NCI-H345 treated with DMSO at 0.1 percent for 48 hours (cell line): Measurements from ENCODE around the gene VPS13C.
A peak's percentile ranks its signal among the peaks of the same experiment; 100 is the strongest.

Experiments
- DNase-seq: peaks from one replicate; lab custom pipeline; 2025; ENCODE audit not compliant: unreplicated experiment; lab: John Stamatoyannopoulos, UW

Gene VPS13C

GRCh38 chr15:62060113-62060895 lies at the start of gene VPS13C:
Gene VPS13C, minus strand, starts transcription at chr15:62060447. Its CDS starts 73 bp downstream, at chr15:62060374.
- DNase-seq, result peak; percentile 77

GRCh38 chr15:62109437-62109836 lies 49.2 kb upstream of the VPS13C start:
- DNase-seq, result no peak

- DNase-seq, result no peak
Measured at GRCh38 chr15:62108411-62108810, 48.2 kb upstream of the VPS13C start.

- no peak for DNase-seq
Measured at GRCh38 chr15:62107571-62108121, 47.4 kb upstream of the VPS13C start.

GRCh38 chr15:62106096-62106495 lies 45.8 kb upstream of the VPS13C start:
- no peak for DNase-seq

- DNase-seq, result no peak
Measured at GRCh38 chr15:62105266-62105665, 45.0 kb upstream of the VPS13C start.

- no peak for DNase-seq
Measured at GRCh38 chr15:62104846-62105245, 44.6 kb upstream of the VPS13C start.

GRCh38 chr15:62104401-62104800 lies 44.2 kb upstream of the VPS13C start:
- DNase-seq, result no peak

GRCh38 chr15:62103431-62103830 lies 43.2 kb upstream of the VPS13C start:
- DNase-seq, result no peak

- DNase-seq, result peak; percentile 4
Measured at GRCh38 chr15:62099094-62099601, 38.9 kb upstream of the VPS13C start.

- DNase-seq, result no peak
Measured at GRCh38 chr15:62094388-62094787, 34.1 kb upstream of the VPS13C start.

GRCh38 chr15:62093809-62094208 lies 33.6 kb upstream of the VPS13C start:
- no peak for DNase-seq

GRCh38 chr15:62090988-62091387 lies 30.7 kb upstream of the VPS13C start:
- DNase-seq, result no peak

GRCh38 chr15:62089616-62090015 lies 29.4 kb upstream of the VPS13C start:
- DNase-seq, result no peak

- no peak for DNase-seq
Measured at GRCh38 chr15:62088353-62088693, 28.1 kb upstream of the VPS13C start.

GRCh38 chr15:62087671-62088352 lies 27.6 kb upstream of the VPS13C start:
- no peak for DNase-seq

- no peak for DNase-seq
Measured at GRCh38 chr15:62085740-62086139, 25.5 kb upstream of the VPS13C start.

GRCh38 chr15:62083194-62084154 lies 23.2 kb upstream of the VPS13C start:
- no peak for DNase-seq

- DNase-seq, result no peak
Measured at GRCh38 chr15:62079594-62079993, 19.3 kb upstream of the VPS13C start.

GRCh38 chr15:62075595-62076277 lies 15.5 kb upstream of the VPS13C start:
- no peak for DNase-seq
